ENCODE measurements around the gene FLRT1.

The FLRT1 gene

GRCh38 chr11:64069401-64070313 is 33.9 kb downstream of the FLRT1 start:
- no peak for DNase-seq

DNA sequence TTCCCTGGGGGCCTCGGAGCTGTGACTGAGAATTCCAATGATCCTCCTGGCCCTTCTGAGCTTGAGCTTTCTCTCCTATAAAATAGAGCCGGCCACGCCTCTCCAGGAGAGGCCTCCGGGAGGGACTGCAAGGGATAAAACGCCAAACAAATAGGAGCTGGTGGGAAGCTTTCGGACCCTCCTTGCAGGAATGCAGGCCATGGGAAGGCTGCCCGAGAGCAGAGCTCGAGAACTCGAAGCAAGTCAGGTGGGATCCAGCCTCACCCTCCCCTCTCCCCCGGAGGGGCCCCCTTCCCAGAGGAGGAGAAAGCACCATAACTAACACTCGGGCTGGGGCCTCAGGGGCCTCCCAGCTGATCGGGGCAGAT is 34.6 kb downstream of the FLRT1 start:
- no peak for DNase-seq

GRCh38 chr11:64071849-64072248 is 36.1 kb downstream of the FLRT1 start:
- DNase-seq, result no peak

GRCh38 chr11:64072403-64072802 is 36.7 kb downstream of the FLRT1 start:
- no peak for DNase-seq

DNA sequence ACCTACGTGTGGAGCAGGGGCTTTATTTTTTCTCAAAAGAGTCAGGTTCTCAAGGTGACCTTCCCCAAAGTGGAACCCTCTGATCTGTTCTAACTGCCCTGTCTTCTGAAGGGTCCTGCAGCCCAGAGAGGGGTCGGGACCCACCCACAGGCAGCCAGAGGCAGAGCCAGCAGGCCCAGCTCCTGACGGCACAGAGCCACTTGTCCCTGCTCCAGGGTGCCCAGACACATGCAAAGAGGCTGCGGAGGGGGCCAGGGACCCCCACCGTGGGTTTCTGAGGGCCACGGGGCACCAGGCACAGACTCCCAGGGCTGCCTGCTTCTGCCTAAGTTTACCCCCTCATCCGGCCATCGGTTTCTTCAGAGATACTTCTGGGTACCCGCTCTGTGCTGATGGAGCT is 37.1 kb downstream of the FLRT1 start:
- no peak for DNase-seq

- DNase-seq, result no peak
These were observed 37.8 kb downstream of the FLRT1 start for GRCh38 chr11:64073542-64073941.

- no peak for DNase-seq
These were observed 38.5 kb downstream of the FLRT1 start for GRCh38 chr11:64074239-64074638.

GRCh38 chr11:64076758-64077157 is 41.0 kb downstream of the FLRT1 start:
- no peak for DNase-seq

DNA sequence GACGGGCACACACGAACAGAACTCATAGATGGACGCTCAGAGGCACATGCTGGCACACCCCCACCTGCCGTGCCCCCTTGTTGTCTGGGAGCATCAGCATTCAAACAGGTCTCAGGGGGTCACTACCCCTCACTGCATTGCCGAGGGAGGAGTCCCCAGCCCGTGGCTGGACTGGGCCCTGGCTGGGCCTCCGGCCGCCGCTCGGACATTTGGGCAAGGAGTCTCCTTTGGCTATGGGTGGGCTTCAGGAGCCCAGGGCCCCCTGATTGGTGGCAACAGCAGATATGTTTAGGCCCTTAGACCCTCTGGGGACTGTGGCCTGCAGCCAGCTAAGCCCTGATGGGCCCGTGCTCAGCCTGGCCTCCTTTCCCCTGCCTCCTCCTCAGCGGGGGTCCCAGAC is 41.9 kb downstream of the FLRT1 start:
- DNase-seq, result no peak

DNA sequence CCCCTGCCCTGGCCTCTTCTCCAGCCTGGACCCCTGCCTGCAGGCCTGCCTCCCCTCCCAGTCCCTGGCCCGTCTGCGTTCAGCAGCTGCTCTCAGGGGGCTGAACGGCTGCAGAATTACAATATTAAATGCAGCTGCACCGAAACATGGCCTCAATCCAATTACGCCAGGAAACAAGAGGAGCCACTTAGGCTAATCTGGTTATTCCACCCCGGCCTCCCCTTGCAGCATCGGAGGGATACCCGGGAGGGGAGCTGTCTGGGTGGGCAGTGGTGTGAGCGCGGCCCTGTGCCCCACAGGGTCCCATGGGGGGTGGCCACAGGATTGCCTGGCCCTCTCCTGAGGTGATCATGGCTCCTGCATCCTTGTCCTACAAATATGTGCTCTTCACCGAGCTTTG is 42.6 kb downstream of the FLRT1 start:
- DNase-seq, result no peak

- no peak for DNase-seq
These were observed 43.2 kb downstream of the FLRT1 start for GRCh38 chr11:64078905-64079304.

GRCh38 chr11:64080390-64080789 is 44.7 kb downstream of the FLRT1 start:
- no peak for DNase-seq

DNA sequence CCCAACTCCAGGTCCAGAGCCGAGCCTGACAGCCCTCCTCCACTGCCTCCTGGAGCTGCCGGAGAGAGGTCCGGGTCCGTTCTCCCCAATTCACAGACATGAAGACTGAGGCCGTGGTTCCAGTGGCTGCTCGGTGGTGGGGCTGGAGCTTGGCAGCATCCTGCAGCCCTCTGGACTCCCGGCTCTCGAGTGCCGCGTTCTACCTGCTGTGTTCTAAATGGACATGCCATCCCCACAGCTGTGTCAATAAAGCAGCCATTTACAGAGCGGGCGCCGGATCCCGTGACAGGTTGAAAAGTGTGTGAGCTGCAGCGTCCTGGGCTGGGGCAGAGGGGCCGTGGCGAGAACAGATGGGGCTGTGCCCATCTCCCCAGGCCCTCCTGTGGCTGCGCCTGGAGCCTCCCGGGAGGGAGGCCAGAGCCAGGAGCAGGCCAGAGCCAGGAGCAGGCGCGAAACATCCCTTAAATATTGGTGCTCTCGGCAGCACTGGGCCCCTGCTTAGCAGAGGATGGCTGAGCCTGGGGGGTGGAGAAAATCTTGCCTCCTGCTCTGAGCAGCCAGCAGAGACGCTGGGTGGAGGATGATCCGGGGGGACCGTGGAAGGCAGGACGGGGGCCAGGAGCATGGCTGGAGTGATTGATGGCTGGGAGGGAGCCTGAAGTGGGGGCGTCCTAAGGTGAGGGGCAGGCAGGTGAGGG is 46.2 kb downstream of the FLRT1 start:
- no peak for DNase-seq

DNA sequence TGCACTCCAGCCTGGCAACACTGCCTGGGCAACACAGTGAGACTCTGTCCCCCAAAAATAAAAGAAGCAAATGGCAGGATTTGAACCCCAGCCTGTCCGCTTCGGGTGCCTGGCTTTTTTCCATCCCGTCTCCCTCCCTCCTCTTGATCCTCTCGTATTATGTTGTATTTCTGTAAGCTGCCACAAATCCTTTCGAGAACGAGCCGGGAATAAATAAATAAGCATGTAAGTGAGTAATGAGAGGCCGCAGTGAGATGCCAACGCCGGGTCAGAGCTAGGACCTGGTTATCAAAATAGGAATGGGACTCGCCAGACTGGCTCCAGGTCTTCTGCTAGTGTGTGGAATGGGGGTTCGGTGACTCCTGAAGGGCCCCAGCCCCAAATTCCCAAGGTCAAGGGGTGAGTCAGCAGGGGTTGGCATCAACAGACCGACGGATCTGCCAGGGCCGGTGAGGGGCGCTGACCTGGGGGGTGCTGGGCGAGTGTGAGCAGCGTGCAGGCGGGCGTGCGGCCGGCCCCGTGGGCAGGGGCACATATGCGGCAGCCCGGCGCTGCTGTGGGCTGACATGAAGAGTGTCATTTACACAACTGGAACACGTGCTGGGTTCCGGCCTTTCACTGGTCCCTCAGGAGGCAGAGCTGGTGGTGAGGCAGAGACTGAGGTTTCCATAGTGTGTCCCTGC is 47.8 kb downstream of the FLRT1 start:
- DNase-seq, result peak; percentile 21

GRCh38 chr11:64084146-64084950 is 48.6 kb downstream of the FLRT1 start:
- no peak for DNase-seq

- no peak for DNase-seq
These were observed 49.4 kb downstream of the FLRT1 start for GRCh38 chr11:64084951-64085710.

Measured in HCEC 1CT (cell line).